Measurements from ENCODE around the gene PM20D1.

Gene PM20D1

DNA sequence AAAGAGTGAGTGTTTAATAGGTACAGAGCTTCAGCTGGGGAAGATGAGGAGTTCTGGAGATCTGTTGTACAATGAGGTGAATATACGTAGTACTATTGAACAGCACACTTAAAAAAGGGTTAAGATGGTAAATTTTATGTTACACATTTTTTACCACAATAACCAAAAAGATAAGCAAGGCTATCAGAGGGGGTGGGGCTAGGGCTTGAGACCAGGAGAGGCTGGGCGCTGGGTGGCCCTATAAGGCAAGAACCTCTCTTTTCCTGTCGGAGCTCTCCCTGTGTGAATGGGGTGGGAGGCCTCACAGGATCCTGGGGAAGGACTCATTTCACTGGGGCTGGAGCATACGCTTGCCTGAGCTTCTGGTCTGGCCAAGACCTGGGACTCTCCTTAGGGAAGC lies 45.9 kb downstream of the PM20D1 start:
- DNase-seq: no peak

DNA sequence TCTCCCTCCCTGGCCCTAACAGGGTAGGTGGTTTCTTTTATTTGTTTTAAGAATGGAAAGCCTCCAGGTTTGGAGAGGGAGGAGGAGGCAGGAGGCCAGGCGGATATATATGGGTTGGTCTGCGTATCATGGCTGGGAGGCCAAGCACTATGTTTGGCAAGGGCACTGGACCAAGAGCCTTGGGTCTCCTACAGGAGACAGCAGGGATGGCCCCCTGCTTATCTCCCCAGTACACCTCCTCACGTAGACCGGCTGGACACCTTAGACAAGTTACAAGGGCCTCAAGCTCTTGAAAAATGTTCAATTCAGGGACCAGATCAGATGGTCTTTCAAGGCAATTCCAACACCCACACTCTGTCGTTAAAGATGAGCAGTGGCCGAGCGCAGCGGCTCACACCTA lies 47.9 kb downstream of the PM20D1 start:
- no peak for DNase-seq

GRCh38 chr1:205800981-205801703 lies 48.8 kb downstream of the PM20D1 start:
- DNase-seq: no peak

- no peak for DNase-seq
These were observed 49.5 kb downstream of the PM20D1 start for GRCh38 chr1:205800427-205800826.

DNA sequence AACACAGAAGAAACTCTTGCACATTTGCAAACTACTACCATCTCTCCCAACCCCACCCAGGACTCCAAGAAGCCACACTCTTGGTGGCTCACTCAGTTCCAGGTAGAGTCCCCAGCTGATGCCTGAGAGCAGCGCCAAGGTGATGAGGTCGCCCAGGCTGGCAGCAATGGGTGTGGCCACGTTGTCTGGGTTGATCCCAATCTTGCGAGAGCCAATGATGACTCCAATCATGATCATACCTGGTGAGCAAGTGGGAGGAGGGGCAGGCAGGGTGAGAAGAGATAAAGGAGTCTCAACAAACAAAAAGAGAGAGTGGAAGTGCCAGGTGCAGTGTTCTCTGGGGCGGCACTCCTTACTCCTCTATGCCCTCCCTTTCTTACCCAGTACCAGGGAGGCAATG lies 51.4 kb downstream of the PM20D1 start:
- DNase-seq: no peak

- no peak for DNase-seq
These were observed 52.8 kb downstream of the PM20D1 start for GRCh38 chr1:205797168-205797567.

DNA sequence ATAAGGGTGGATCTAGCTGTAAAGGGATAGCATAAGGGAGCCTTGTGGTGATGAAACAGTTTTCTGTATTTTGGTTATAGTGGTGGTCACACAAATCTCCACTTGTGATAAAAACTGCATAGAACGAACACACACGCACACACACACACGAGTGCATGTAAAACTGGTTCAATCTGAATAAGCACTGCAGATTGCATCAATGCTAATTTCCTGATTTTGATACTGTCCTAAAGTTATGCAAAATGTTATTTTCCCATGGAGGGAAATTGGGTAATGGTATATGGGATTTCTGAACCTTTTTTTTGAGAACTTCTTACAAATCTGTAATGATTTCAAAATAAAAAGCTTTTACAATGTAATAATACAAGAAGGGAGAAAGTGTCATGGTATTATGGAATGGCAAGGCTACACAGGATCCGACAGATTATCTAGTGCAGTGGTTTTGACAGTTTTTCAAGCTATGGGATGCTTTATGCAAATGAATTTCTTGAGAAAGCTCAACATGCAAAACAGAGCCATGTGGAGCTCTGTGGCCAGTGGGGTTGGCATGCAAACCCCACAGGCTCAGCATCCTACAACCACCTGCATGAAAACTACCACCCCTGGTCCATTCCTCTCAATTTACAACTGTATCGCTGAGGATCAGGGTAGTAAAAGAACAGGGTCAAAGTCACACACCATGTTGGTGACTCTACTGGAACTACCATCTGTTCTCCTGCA lies 55.8 kb downstream of the PM20D1 start:
- no peak for DNase-seq

DNA sequence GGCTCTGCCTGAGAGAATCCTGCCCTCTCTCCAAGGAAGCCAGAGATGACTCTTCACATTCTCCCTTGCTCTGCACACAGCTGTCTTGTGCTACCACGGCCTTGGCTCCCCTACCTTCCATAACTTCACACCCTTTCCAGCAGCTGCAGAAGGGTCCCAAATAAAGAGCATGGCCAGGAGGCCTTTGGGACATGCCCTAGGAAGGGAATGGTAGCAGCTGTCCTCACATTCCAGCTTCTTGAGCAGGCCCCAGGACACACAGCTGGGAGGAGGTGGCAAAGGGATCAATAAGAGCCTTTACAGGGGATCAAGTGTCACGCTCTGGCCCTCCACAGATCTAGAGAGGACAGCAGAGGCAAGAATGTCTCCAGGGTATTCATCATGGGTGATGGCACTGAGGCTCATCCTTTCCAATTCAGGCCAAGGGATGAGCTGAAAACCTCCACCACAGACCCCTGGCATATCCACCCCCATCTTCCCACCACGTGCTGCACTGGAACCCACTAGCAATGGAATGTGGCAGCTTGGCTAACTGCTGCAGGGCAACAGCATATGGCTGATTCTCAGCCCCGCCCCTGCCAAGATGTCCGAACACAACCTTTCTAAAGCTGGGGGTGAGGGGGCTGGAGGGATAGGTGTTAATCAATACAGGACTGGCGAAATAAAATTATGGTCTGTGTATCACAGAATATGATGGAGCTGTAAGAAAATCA lies 56.8 kb downstream of the PM20D1 start:
- DNase-seq: no peak

- DNase-seq: no peak
These were observed 57.5 kb downstream of the PM20D1 start for GRCh38 chr1:205792481-205792881.

GRCh38 chr1:205791568-205792180 lies 58.3 kb downstream of the PM20D1 start:
- DNase-seq: peak; percentile 73

GRCh38 chr1:205787287-205787916 lies 62.5 kb downstream of the PM20D1 start:
- no peak for DNase-seq

GRCh38 chr1:205786601-205787000 lies 63.3 kb downstream of the PM20D1 start:
- DNase-seq: no peak

GRCh38 chr1:205785446-205785845 lies 64.5 kb downstream of the PM20D1 start:
- no peak for DNase-seq

- no peak for DNase-seq
These were observed 66.0 kb downstream of the PM20D1 start for GRCh38 chr1:205783904-205784303.

DNA sequence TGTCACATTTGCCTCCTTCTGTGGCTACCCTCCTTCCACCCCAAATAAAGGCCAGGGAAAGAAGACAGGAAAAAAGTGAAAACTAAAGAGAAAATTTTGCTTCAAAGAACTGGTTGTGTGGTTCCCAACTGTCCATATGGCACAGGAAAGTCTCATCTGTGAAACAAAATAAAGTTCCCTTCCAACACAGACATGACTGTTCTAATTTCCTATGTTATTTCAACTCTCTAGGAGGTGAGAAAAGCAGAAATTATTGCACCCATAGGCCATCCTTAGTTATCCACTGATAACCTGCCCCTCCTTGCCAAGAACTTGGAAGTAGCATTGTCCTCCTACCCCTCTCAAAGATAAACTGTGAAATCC lies 66.5 kb downstream of the PM20D1 start:
- no peak for DNase-seq

DNA sequence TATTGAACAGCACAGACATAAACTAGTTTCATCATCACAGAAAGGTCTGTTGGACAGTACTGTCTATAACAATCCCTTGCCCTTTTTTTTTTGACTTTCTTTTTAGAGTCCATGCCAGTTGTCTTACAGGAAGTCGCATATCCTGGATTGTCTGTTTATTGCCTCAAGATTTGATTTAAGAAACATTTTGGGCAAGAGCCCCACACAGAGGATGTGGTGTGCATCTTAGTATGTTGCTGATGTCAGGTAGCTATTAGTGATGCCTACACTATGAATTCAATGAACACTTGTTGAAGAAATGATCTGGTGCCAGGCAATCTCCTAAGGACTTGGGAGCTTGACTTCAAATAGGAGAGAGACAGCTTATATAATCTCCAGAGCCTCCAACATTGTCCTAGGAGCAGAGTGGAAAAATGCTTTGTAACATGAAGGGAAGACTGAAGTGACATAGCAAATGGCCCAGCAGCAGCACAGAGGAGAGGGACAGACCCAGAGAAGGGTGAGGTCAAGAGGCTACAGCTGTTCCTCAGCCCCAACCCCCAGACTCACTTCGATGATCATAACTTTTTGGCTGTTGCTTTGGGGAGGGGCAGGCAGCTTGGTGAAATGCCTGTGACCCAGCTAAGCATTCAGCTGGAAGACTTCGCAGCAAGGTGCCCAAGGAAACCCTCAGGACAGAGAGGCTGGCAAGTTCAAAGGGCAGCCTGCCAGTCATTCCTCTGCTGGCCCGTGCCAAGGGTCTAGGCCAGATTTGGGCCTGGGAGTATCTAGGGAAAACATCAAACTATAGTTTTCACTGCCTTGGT lies 67.1 kb downstream of the PM20D1 start:
- no peak for DNase-seq

DNA sequence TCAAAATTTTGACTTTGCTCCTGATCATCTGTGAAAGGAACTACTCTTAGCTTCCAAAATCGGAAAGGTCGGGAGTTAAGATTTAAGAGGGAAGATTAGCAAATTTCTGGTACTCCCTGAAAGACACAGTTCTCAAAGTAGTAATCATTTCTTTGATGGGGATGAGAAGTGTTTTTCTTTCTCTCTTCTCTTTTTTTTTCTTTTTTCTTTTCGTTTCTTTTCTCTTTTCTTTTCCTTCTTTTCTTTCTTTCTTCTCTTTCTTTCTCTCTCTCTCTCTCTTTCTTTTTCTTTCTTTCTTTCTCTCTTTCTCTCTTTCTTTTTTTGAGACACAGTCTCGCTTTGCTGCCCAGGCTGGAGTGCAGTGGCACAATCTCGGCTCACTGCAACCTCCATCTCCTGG lies 69.6 kb downstream of the PM20D1 start:
- DNase-seq: no peak

Measured in islet precursor cell (in vitro differentiated cells).